ENCODE measurements around the gene DUS4L.
"Not testable (repeated sequence)": the region's sequence is repeated elsewhere in the genome, so short reads cannot be mapped to it uniquely, and the experiment has no call there.

GRCh38 chr7:107537228-107537627, 26.5 kb upstream of the DUS4L start:
- not testable (repeated sequence) for TF ChIP-seq CTCF (conservative IDR thresholded peaks at IDR 0.05; ENCODE audit: low read length); EZH2phosphoT487 (IDR thresholded peaks at IDR 0.05; ENCODE audit: borderline replicate concordance, low read depth, low read length)
